Brain microvascular endothelial cell (primary cell): ENCODE results near the gene FAF2.

ENCODE experiments used
- DNase-seq: peaks from one replicate; pipeline ENCODE4 v3.0.0-alpha.2; 2020
- H3K27ac ChIP-seq: fragments of 250-450 bp; sonication (Bioruptor Pico); 2 replicates; pipeline ENCODE4 v1.5.1; 2020; ENCODE audit warnings: mild to moderate bottlenecking, moderate library complexity
- H3K27me3 ChIP-seq: fragments of 250-450 bp; sonication (Bioruptor Pico); replicated peaks from 2 replicates; pipeline ENCODE4 v1.5.1; 2020; ENCODE audit warnings: mild to moderate bottlenecking
- H3K36me3 ChIP-seq: fragments of 250-450 bp; sonication (Bioruptor Pico); replicated peaks from 2 replicates; pipeline ENCODE4 v1.5.1; 2020; ENCODE audit warnings: mild to moderate bottlenecking
- H3K4me3 ChIP-seq: 2 replicates; pipeline ENCODE4 v1.5.1; 2011; ENCODE audit warnings: low read depth, mild to moderate bottlenecking, control low read depth, low read length, moderate library complexity
- in situ Hi-C: cut with HindIII; loops from 2 replicates; pipeline ENCODE4 v1.10.0; 2017; ENCODE audit warnings: low sequenced_read_pairs, low pct_ligation_motif_present
- TF ChIP-seq, protein P1 (sequence below): IDR thresholded peaks from 2 replicates; pipeline ENCODE4 v1.5.1; 2011; ENCODE audit warnings: low read depth, mild to moderate bottlenecking, moderate library complexity, low read length, control low read depth, inconsistent platforms; ENCODE audit errors: missing control alignments

FAF2 gene

DNA sequence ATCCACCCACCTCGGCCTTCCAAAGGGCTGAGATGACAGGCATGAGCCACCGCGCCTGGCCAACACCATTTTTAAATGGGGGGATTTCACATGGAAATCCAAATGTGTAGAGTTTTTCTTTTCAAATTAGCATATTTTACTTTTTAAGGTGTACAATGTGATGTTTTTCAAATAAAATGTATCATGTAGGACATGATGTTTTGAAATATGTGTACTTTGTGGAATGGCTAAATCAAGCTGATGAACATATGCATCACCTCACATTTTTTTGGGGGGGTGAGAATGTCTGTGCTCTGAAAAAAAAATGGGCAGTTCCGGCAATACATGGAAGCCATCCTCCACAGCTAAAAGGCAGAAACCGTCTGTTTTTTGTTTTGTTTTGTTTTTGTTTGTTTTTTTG, 3.4 kb upstream of the FAF2 start:
- Histone ChIP-seq H3K36me3 (no peaks in the 10 kb centered on the region), H3K27ac (no peak overlapping the region), H3K4me3 (no peak overlapping the region), H3K27me3 (no peaks in the 10 kb centered on the region)
- DNase-seq, result no peak
- TF ChIP-seq, protein P1, sequence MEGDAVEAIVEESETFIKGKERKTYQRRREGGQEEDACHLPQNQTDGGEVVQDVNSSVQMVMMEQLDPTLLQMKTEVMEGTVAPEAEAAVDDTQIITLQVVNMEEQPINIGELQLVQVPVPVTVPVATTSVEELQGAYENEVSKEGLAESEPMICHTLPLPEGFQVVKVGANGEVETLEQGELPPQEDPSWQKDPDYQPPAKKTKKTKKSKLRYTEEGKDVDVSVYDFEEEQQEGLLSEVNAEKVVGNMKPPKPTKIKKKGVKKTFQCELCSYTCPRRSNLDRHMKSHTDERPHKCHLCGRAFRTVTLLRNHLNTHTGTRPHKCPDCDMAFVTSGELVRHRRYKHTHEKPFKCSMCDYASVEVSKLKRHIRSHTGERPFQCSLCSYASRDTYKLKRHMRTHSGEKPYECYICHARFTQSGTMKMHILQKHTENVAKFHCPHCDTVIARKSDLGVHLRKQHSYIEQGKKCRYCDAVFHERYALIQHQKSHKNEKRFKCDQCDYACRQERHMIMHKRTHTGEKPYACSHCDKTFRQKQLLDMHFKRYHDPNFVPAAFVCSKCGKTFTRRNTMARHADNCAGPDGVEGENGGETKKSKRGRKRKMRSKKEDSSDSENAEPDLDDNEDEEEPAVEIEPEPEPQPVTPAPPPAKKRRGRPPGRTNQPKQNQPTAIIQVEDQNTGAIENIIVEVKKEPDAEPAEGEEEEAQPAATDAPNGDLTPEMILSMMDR, result no peak
- in situ Hi-C loops, result no loop called here

DNA sequence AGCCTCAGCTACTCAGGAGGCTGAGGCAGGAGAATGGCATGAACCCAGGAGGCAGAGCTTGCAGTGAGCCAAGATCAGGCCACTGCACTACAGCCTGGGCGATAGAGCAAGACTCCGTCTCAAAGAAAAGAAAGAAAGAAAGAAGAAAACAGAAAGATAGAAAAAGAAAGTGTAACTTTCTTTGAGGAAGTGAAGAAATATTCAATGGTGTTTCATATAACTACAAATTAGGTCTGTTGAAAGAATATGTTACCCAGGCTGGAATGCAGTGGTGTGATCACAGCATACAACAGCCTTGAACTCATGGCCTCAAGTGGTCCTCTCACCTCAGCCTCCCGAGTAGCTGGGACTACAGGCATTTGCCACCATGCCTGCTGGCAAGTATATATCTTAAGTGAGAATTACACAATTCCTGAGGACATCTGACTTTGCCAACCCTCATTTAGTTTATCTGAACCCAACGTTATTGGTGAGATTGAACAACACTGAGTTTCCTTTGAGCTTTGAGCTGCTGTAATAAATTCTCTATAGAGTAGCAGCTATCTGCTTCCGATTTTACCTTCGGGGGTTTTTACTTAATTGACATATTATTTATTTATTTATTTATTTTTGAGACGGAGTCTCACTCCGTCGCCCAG, 2.0 kb upstream of the FAF2 start:
- DNase-seq, result no peak
- TF ChIP-seq, protein P1, result no peak
- Histone ChIP-seq H3K4me3 (no peak overlapping the region), H3K27me3 (no peaks in the 10 kb centered on the region), H3K36me3 (no peaks in the 10 kb centered on the region), H3K27ac (no peak overlapping the region)
- in situ Hi-C loops, result no loop called here

DNA sequence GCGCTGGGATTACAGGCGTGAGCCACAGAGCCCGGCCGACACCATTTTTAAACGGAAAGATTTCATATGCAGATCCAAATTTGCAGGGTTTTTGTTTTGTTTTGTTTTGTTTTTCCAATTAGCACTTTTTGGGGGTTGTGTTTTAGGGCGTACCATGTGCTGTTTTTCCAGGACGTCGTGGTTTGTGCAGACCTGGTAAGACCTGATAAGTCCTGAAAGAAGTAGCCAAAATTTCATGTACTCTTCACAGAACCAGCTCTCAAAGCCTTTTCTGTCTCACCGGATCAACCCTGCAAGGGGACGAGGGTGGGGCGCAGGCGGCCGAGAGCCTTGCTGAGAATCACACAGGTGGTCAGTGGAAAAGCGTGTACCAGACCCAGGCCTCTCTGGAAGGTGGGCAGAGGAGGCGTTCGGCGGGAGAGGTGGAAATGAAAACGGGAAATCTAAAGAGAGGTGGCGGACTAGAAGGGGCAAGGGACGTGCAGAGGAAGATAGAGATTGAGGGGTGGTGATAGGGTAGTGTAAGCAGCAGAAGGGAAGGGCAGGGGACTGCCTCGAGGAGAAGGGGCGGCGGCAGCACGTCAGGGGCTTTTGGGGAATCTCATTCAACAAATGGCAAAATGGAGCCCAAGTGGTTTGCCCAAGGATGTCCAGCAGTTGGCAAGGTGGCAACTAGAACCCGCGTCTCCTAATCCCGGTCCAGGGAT, 1.1 kb upstream of the FAF2 start:
- Histone ChIP-seq H3K27ac (peak overlapping the region; percentile 73), H3K27me3 (no peaks in the 10 kb centered on the region), H3K36me3 (no peaks in the 10 kb centered on the region), H3K4me3 (peak overlapping the region; percentile 85)
- TF ChIP-seq, protein P1, result no peak
- in situ Hi-C loops, result no loop called here
- DNase-seq, result no peak

DNA sequence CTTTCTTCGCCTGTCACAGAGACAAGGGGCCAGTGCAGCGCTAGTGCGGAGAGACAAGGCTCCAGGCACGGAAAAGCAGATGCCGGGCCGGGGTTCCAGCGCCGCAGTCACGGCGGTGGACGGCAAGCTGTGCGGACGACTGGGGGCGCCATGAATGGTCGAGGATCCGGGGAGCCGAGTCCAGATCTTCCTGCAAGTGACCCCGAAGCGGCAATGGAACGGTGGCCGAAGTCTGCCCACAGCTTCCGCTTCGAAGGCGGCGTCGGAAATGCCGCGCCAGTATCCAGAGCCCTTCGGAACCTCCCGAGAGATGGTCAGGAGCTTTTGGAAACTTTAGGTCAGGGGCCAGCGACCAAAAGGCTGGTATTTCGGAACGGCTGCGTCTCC, 601 bp upstream of the FAF2 start:
- H3K27ac ChIP-seq, result peak overlapping the region; percentile 73
- no peaks in the 10 kb centered on the region for H3K36me3 ChIP-seq
- H3K4me3 ChIP-seq, result peak overlapping the region; percentile 85
- in situ Hi-C loops, result no loop called here
- TF ChIP-seq, protein P1, result no peak
- H3K27me3 ChIP-seq, result no peaks in the 10 kb centered on the region
- DNase-seq, result no peak

DNA sequence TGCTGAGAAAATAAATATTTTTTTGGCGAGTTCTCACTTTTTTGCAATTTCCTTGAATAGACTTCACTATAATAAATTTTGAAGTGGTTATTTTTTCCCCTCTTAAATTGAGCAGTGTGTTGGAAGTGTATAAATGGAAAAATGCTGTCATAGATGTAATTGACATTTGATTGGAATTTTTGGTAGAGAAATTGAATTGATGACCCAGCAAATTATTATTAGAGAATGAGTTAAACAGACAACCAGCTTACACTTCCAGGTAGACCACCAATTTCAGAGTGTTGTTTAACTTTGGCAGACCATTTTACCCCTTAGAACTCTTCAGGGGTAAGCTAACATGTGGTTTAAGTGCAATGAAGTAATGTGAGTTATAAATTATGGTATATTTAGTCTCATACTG, 1.9 kb downstream of the FAF2 start:
- H3K27ac ChIP-seq, result no peak overlapping the region
- H3K27me3 ChIP-seq, result no peaks in the 10 kb centered on the region
- H3K36me3 ChIP-seq, result peaks cover 4% of the 10 kb centered on the region
- H3K4me3 ChIP-seq, result no peak overlapping the region
- TF ChIP-seq, protein P1, result no peak
- no peak for DNase-seq
- in situ Hi-C loops, result no loop called here
